Bone marrow (tissue), 2 donors: ENCODE measurements around the gene REV1.
"Not testable (repeated sequence)": the region's sequence is repeated elsewhere in the genome, so short reads cannot be mapped to it uniquely, and the experiment has no call there.

ENCODE experiments used
- DNase-seq, 2 donors: peaks; one replicate each; lab custom pipeline; 2025; lab: John Stamatoyannopoulos, UW

The REV1 gene

GRCh38 chr2:99403084-99403483 lies 86.7 kb downstream of the REV1 start:
- DNase-seq: no peak

- DNase-seq: no peak
Observed at GRCh38 chr2:99401841-99402240, 88.0 kb downstream of the REV1 start.

DNA sequence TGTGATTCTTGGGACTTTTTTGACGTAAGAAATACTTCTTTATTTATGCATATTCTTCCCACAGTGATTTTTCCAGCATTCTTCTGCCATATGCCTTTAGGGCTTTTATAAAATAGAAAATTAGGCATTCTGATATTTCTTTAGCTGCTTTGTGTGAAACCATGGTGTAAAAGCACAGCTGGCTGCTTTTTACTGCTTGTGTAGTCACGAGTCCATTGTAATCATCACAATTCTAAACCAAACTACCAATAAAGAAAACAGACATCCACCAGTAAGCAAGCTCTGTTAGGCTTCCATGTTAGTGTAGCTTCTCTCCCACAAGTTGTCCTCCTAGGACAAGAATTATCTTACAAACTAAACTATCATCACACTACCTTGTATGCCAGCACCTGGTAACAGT lies 90.0 kb downstream of the REV1 start:
- DNase-seq: no peak

GRCh38 chr2:99399063-99399462 lies 90.8 kb downstream of the REV1 start:
- no peak for DNase-seq

- DNase-seq: no peak
Observed at GRCh38 chr2:99398303-99398702, 91.5 kb downstream of the REV1 start.

- no peak for DNase-seq
Observed at GRCh38 chr2:99397266-99397920, 92.4 kb downstream of the REV1 start.

GRCh38 chr2:99395589-99396130 lies 94.2 kb downstream of the REV1 start:
- no peak for DNase-seq

GRCh38 chr2:99389946-99390345 lies 99.9 kb downstream of the REV1 start:
- DNase-seq: no peak

DNA sequence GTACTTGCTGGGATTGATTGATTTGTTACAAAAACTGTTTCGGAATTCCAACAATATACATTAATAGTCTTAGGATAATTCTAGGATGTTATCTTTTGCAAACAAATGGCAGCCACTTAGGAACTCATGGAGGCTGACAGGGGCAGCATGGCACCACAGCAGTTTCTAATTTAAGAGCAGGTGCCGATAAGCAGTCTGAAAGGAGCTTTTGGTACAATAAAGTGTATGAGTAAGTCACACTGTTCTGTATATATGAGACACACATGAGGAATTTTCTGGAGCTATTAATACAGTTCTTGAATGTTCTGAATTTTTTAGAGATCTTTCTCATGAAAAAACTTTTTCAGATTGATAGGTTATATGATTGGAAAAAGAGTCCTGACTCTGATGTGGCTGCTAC lies 100.4 kb downstream of the REV1 start:
- no peak for DNase-seq

DNA sequence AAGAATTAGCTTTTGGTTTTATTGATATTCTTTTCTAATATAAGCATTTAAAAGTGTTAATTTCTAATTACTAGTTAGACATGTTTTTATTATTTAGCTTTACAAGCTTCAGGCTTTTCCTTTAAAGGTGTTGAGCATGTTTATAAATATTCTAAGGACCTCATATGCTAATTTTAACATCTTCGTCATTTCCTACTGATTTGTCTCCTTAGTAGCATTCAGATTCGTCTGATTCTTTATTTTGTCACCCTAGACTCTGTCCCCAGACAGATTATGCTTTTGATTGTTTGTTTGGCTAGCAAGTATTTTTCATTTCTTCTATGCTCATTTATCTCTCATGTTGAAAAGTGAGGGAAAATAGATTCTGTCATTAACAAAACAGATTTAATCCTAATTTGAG lies 100.9 kb downstream of the REV1 start:
- DNase-seq: no peak

DNA sequence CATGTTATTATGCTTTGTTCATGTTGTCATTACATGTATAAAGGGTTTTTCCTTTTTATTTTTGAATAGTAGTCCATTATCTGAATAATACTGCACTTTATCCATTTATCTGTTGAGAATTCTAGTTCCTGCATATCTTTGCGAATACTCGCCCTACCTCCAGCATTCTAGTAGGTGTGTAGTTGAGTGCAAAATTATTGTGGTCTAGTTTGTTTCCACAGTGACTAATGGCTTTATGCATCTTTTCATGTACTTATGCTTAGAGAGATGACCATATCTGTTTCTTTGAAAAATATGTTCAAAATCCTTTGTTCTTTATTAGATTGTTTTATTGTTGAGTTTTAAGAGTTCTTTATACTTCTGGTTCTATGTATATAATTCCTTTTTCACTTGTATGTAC lies 103.8 kb downstream of the REV1 start:
- DNase-seq: no peak

DNA sequence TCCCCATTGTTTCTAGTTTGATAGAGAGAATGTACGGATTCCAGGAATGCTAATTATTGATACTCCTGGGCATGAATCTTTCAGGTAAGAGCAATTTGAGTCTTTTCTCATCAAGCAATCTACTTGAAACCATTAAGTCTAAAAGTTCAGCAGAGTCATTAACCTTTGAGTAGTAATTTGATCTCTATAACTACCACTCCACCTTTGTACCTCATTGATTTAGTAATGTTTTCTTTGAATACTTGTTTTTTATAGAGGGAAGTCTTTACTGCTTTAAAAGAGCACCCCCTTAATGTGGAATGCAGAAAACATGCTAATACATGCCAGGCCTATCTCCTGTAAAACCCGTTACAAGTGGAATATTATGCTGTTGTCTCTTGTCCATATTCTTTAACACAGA lies 107.7 kb downstream of the REV1 start:
- DNase-seq: no peak

DNA sequence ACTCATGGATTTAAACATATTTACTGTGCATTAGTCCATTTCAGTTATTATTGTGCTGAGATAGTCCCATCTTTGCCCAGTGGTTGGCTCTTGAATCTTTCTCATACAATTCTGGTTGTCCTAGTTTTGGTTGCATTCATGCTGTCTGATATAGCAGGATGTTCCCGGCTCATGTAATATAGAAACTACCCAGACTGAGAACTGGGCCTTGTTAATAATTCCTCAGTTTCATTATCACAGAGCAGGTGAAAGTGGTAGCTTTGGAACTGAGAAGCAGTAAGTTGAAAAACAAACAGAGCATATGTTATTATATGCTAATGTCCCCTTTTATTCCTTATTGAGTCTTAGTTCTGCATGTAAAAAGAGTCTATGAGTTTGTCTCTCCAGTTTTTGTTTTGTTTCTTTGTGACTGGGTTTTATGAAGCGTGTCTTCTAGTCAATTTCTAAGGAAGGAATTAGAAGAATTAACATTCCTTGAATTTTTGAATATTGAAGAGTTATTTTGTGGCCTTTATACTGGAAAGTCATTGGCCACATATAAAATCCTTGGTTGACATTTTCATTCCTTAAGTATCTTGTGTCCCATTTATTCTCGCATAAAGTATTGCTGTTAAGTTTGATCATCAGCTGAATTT lies 109.3 kb downstream of the REV1 start:
- no peak for DNase-seq

- DNase-seq: no peak
Observed at GRCh38 chr2:99377879-99378278, 111.9 kb downstream of the REV1 start.

DNA sequence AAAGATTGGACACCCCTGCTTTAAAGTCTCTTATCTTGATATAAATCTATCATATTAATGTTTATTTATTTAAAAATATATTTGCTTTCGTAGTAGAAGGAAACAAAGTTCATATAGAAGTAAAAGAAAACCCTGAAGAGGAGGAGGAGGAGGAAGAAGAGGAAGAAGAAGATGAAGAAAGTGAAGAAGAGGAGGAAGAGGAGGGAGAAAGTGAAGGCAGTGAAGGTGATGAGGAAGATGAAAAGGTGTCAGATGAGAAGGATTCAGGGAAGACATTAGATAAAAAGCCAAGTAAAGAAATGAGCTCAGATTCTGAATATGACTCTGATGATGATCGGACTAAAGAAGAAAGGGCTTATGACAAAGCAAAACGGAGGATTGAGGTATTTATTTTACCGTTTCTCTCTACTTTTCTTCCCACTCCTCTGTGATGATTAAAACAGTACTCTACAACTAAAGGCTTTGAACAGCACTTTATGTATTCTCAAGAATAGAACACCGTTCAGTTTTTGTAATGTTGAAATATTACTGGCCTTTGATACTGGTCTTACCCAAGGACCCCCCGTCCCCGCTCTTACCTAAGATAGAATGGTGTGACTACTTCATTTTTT lies 113.5 kb downstream of the REV1 start:
- DNase-seq: no peak

DNA sequence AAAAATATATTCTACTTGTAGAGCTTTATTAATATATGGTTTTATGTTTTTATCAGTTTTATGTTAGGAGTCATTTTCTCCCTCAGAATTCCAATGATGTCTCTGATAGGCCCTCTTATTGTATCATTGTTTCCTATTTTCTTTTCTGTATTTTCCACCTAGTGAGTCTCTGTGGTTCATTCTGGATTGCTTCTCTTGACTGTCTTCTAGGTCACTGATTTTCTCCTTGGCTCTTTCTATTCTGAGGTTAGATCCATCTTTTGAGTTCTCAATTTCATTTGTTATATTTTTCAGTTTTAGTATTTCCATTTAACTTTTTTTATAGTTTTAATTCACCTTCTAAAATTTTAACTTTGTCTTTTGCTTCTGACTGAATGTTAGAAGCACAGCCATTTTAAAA lies 115.1 kb downstream of the REV1 start:
- DNase-seq: no peak

- no peak for DNase-seq
Observed at GRCh38 chr2:99373144-99373543, 116.7 kb downstream of the REV1 start.

GRCh38 chr2:99368854-99369253 lies 121.0 kb downstream of the REV1 start:
- not testable (repeated sequence) for DNase-seq

- DNase-seq: no peak
Observed at GRCh38 chr2:99365661-99366060, 124.2 kb downstream of the REV1 start.

DNA sequence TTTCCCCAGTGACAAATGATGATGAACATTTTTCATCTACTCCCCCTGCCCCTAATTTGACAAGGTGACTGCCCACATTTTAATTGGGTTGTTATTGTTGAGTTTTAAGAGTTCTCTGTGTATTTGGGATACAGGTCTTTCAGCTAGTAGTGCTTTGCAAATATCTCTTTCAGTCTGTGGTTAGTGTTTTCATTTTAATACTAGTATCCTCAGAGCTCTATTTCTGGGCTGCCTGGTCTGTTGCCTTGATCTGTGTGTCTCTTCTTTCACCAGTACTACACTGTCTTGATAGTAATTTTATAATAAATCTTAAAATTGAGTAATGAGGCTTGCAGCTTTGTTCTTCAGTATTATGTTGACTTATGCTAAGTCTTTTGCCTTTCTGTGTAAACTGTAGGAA lies 133.0 kb downstream of the REV1 start:
- no peak for DNase-seq

- DNase-seq: not testable (repeated sequence)
Observed at GRCh38 chr2:99354825-99355224, 135.0 kb downstream of the REV1 start.

- no peak for DNase-seq
Observed at GRCh38 chr2:99354070-99354469, 135.7 kb downstream of the REV1 start.
